Measurements from ENCODE around the gene THSD4. TPM values are rescaled to one million over a fixed set of nuclear protein-coding genes. Genes with fewer than 3 reads are reported as not detected.

THSD4 gene
- total and polyA plus RNA-seq, 2 experiments from 2014 or later = 5.1 to 25.5 TPM

- Histone ChIP-seq H3K27ac (no peak overlapping the region), H3K4me1 (ENCODE audit: low read depth) (peaks cover 38% of the 10 kb centered on the region), H3K9me3 (ENCODE audit: low read depth) (no peaks in the 10 kb centered on the region), H3K27me3 (no peaks in the 10 kb centered on the region), H3K4me3 (no peak overlapping the region), H3K36me3 (no peaks in the 10 kb centered on the region)
- TF ChIP-seq, protein P1, sequence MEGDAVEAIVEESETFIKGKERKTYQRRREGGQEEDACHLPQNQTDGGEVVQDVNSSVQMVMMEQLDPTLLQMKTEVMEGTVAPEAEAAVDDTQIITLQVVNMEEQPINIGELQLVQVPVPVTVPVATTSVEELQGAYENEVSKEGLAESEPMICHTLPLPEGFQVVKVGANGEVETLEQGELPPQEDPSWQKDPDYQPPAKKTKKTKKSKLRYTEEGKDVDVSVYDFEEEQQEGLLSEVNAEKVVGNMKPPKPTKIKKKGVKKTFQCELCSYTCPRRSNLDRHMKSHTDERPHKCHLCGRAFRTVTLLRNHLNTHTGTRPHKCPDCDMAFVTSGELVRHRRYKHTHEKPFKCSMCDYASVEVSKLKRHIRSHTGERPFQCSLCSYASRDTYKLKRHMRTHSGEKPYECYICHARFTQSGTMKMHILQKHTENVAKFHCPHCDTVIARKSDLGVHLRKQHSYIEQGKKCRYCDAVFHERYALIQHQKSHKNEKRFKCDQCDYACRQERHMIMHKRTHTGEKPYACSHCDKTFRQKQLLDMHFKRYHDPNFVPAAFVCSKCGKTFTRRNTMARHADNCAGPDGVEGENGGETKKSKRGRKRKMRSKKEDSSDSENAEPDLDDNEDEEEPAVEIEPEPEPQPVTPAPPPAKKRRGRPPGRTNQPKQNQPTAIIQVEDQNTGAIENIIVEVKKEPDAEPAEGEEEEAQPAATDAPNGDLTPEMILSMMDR (IDR thresholded peaks at IDR 0.05; ENCODE audit: low read depth, low read length) = no peak
- DNase-seq (ENCODE audit: low read depth in 1 of 2, low spot score in 1 of 2) = peak; percentile 43 to 74
These were observed 691.2 kb downstream of the THSD4 start for GRCh38 chr15:71806452-71806931.

DNA sequence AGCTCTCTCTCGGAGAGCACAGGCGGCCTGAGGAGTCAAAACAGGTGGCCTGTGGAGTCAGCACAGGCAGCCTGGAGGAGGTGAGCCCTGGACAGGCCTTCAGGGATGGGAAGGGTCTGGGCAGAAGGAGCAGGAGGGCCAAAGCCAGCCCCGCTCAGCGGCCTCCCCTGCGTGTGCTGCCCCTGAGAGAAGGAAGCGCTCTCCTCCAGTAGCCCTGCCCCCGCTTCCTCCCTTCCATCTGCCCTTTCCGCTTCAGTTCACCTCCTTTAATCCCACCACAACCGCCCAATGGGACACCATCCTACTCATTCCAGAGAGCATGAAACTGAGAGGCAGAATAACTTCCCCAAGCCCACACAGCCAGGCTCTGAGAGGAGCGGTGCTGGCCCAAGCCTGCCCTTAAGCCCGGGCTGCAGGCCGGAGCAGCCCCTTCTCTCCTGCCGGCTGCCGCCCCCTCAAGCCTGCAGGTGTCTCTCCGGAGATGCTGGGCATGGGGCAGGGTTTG is 691.9 kb downstream of the THSD4 start:
- no peak for DNase-seq (ENCODE audit: low read depth in 1 of 2, low spot score in 1 of 2)
- Histone ChIP-seq H3K9me3 (ENCODE audit: low read depth) (no peaks in the 10 kb centered on the region), H3K4me1 (ENCODE audit: low read depth) (peaks cover 38% of the 10 kb centered on the region), H3K4me3 (no peak overlapping the region), H3K27me3 (no peaks in the 10 kb centered on the region), H3K36me3 (no peaks in the 10 kb centered on the region), H3K27ac (no peak overlapping the region)
- TF ChIP-seq, protein P1 (IDR thresholded peaks at IDR 0.05; ENCODE audit: low read depth, low read length) = no peak

DNA sequence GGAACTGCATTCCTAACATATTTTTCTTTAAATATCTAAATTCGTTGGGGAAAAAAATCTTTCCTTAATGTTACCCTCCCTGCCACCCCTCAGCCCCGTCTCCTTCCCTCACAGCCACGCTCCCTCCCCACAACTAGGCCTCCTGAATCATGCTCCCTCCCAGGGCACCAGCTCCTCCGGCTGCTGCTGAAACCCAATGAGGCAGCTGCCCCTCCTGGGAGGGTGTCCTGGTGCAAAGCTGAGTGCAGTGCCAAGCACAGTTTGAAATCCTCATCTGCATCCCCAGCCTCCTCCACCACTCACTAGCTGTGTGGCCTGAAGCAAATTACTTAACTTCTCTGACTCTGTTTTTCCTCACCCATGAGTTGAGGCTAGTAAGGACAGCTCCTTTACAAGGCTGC is 692.4 kb downstream of the THSD4 start:
- peak in 1 of 2 donors; percentile 27 for DNase-seq (ENCODE audit: low read depth in 1 of 2, low spot score in 1 of 2)
- H3K27me3 ChIP-seq = no peaks in the 10 kb centered on the region
- TF ChIP-seq, protein P1 (IDR thresholded peaks at IDR 0.05; ENCODE audit: low read depth, low read length) = no peak
- no peak overlapping the region for H3K4me3 ChIP-seq
- H3K4me1 ChIP-seq (ENCODE audit: low read depth) = peaks cover 38% of the 10 kb centered on the region
- H3K27ac ChIP-seq = peak overlapping the region; percentile 18
- no peaks in the 10 kb centered on the region for H3K9me3 ChIP-seq (ENCODE audit: low read depth)
- no peaks in the 10 kb centered on the region for H3K36me3 ChIP-seq

DNA sequence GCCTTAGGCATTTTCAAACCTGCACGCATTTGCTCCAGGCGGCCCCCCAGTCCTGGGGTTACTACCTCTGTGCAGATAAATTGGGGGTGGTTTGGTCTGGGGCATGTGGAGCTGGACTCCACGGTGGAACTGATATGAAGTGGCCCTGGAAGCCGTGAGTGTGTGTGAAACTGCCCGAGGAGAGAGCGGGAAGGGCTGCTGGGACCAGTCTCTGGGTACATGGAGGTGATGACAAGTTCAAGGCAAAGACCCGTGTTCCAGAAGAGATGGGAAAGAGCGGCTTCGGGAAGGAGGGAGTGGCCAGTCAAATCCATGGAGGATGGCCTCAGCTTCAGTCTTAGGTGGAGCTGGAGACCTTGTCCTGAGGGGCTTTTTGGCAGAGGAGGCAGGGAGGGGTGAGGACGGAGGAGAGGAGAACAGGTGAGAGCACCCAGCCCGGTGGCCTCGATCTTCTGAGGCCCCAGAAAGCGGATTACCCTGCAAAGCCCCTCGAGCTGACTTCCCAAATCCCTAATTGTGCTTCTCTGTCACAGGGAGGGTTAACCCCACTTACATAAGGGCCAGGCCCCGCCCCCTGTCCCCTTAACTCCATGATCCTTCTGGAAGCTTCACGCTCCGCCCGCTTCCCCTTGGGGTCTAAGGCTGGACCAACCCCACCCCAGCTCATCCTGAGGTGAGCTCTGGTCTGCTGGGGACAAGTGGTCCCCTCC is 693.2 kb downstream of the THSD4 start:
- Histone ChIP-seq H3K4me1 (ENCODE audit: low read depth) (peaks cover 38% of the 10 kb centered on the region), H3K4me3 (no peak overlapping the region), H3K36me3 (no peaks in the 10 kb centered on the region), H3K27ac (peak overlapping the region; percentile 18), H3K9me3 (ENCODE audit: low read depth) (no peaks in the 10 kb centered on the region), H3K27me3 (no peaks in the 10 kb centered on the region)
- TF ChIP-seq, protein P1 (IDR thresholded peaks at IDR 0.05; ENCODE audit: low read depth, low read length) = no peak
- peak in 1 of 2 donors; percentile 85 for DNase-seq (ENCODE audit: low read depth in 1 of 2, low spot score in 1 of 2)

GRCh38 chr15:71809346-71809745 is 694.1 kb downstream of the THSD4 start:
- Histone ChIP-seq H3K36me3 (no peaks in the 10 kb centered on the region), H3K27ac (no peak overlapping the region), H3K27me3 (no peaks in the 10 kb centered on the region), H3K4me3 (no peak overlapping the region), H3K9me3 (ENCODE audit: low read depth) (no peaks in the 10 kb centered on the region), H3K4me1 (ENCODE audit: low read depth) (peaks cover 35% of the 10 kb centered on the region)
- DNase-seq (ENCODE audit: low read depth in 1 of 2, low spot score in 1 of 2) = no peak
- TF ChIP-seq, protein P1 (IDR thresholded peaks at IDR 0.05; ENCODE audit: low read depth, low read length) = no peak

Data from cardiac muscle cell (in vitro differentiated cells and primary cell).